ENCODE results near the gene SCLY.

The SCLY gene

GRCh38 chr2:238060542-238061314, at the start of gene SCLY:
Gene SCLY (plus strand): TSS chr2:238061001. CDS start chr2:238061055, 54 bp downstream.
- peak; percentile 97 for DNase-seq (ENCODE audit: low read depth)
- TF ChIP-seq CTCF (conservative IDR thresholded peaks at IDR 0.05; ENCODE audit: low read length): no peak
- H3K4me3 ChIP-seq (ENCODE audit: low read length): peak within 1 kb of the TSS; percentile 83

DNA sequence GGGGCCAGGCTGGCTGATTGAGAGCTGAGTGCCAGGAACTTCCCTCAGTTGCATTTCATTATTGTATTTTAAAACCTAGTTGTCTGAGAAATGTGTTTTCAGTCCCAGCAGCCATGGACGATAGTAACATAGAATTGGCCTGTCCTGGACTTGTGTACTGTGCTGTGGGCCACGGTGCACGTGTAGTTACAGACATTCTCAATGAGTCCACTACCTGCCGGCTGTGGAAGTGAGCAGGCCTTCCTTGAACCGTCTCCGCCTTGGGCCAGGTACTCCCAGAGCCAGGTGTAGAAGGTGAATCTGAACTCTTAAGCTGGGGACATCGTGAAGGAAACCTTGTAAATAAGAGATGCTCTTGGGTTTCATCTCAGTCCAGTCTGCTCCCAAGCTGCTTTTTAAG, 47.0 kb upstream of the SCLY start:
- no peak for DNase-seq (ENCODE audit: low read depth)
- TF ChIP-seq CTCF (conservative IDR thresholded peaks at IDR 0.05; ENCODE audit: low read length): no peak
- H3K4me3 ChIP-seq (ENCODE audit: low read length): no peak overlapping the region

- H3K4me3 ChIP-seq (ENCODE audit: low read length): no peak overlapping the region
- DNase-seq (ENCODE audit: low read depth): no peak
- peak; percentile 12; the same call in 1 of the 2 replicates for TF ChIP-seq CTCF (conservative IDR thresholded peaks at IDR 0.05; ENCODE audit: low read length)
Measured at GRCh38 chr2:238015705-238016104, 45.1 kb upstream of the SCLY start.

DNA sequence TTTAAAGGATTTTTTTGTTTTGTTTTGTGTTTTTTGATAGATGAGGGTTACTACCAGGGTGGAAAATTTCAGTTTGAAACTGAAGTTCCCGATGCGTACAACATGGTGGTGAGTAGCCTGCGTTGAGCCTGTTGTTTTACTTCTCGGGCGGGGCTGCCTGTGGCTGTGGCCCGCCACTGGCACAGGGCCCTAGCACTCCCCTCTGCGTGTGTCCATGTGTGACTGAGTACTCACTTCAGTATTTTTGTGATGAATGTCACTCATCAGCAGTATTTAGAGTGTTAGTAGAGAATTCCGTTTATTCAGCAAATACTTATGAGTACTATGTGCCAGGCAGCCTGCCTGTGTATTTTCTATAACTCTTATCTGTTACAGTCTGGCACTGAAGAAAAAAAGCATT, 44.3 kb upstream of the SCLY start:
- no peak for TF ChIP-seq CTCF (conservative IDR thresholded peaks at IDR 0.05; ENCODE audit: low read length)
- DNase-seq (ENCODE audit: low read depth): no peak
- H3K4me3 ChIP-seq (ENCODE audit: low read length): no peak overlapping the region

DNA sequence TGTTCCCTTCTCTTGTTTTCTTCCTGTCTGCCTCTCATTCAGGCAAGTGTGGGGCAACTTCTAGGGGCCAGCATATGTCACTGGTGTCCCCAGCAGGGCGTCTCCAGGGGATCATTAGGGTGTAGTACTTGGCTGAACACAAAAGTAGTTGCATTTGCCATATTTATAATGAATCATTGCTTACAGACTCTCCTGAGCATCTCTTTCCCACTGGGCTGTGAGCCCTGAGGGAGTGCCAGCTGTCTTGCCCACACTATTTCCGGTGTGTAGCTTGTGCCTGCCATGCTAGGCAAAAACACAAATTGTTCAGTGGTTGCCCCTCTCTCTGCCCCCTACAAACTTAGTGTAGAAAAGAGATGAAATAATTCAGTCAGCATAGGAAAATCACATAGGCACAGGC, 40.8 kb upstream of the SCLY start:
- DNase-seq (ENCODE audit: low read depth): peak; percentile 9
- no peak overlapping the region for H3K4me3 ChIP-seq (ENCODE audit: low read length)
- TF ChIP-seq CTCF (conservative IDR thresholded peaks at IDR 0.05; ENCODE audit: low read length): no peak

DNA sequence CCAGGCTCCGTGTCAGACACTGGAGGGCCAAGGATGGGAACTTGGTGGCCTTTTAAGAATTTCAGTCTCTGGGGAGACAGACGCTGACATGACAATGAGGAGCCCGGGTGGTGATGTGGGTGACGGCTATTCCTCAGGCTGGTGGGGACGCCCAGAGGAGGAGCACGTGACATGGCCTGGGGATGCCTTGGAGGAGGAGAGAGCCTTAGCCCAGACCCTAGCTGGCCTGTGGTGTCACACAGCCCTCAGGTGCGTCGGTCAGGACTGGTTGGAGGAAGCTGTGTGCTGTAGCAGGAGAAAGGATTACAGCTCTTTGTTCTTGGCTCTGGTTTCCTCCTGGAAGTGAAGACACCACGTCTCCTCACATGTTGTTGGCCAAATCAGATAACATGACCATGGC, 40.0 kb upstream of the SCLY start:
- DNase-seq (ENCODE audit: low read depth): no peak
- no peak overlapping the region for H3K4me3 ChIP-seq (ENCODE audit: low read length)
- TF ChIP-seq CTCF (conservative IDR thresholded peaks at IDR 0.05; ENCODE audit: low read length): no peak

DNA sequence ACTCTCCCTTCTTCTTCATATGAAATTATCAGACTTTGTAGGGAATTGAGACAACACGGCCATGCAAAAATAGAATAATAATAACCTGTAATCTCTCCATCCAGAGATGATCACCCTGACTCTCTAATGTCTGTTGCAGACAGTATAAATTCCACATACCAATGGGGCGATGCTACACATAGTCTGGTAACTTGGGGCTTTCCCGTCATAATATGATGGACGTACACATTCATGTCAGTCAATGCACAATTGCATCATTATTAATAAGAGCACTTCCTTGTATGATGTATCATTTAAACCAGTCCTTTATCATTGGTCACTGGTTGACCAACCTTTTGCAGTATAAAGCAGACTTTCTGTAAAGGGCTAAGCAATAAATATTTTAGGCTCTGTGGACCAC, 39.5 kb upstream of the SCLY start:
- no peak for TF ChIP-seq CTCF (conservative IDR thresholded peaks at IDR 0.05; ENCODE audit: low read length)
- H3K4me3 ChIP-seq (ENCODE audit: low read length): no peak overlapping the region
- DNase-seq (ENCODE audit: low read depth): no peak
